A673 (cell line): ENCODE results near the gene FGF12.

Experiments
- CTCF ChIP-seq: fragments of 300-800, 200-600 bp; sonication (generic); conservative IDR thresholded peaks from 2 replicates; pipeline ENCODE4 v1.5.1; 2017; ENCODE audit warnings: low read depth, mild to moderate bottlenecking, antibody characterized with exemption, low read length, moderate library complexity, mixed read lengths
- EZH2 ChIP-seq: fragments of 200-600 bp; sonication (generic); IDR thresholded peaks from 2 replicates; pipeline ENCODE4 v1.6.1; 2017; ENCODE audit warnings: borderline replicate concordance, low read depth, mild to moderate bottlenecking, mixed read lengths, antibody characterized with exemption, low read length; ENCODE audit not compliant: poor library complexity, severe bottlenecking

- TF ChIP-seq CTCF (no peak), EZH2 (no peak)
Observed at GRCh38 chr3:192260116-192261010, 467.0 kb downstream of the FGF12 start.
